B cell (primary cell): ENCODE measurements around the gene POLE.

Experiments used
- EZH2 ChIP-seq: IDR thresholded peaks from 2 replicates; pipeline ENCODE4 v1.6.1; 2012; ENCODE audit warnings: borderline replicate concordance, low read depth, mild to moderate bottlenecking, moderate library complexity, low read length; ENCODE audit not compliant: insufficient read depth, poor library complexity, severe bottlenecking
- TF ChIP-seq, protein P1 (sequence below): fragments of 200-600 bp; IDR thresholded peaks from one replicate; pipeline ENCODE4 v1.8.0; 2022; ENCODE audit warnings: antibody characterized with exemption, mild to moderate bottlenecking

DNA sequence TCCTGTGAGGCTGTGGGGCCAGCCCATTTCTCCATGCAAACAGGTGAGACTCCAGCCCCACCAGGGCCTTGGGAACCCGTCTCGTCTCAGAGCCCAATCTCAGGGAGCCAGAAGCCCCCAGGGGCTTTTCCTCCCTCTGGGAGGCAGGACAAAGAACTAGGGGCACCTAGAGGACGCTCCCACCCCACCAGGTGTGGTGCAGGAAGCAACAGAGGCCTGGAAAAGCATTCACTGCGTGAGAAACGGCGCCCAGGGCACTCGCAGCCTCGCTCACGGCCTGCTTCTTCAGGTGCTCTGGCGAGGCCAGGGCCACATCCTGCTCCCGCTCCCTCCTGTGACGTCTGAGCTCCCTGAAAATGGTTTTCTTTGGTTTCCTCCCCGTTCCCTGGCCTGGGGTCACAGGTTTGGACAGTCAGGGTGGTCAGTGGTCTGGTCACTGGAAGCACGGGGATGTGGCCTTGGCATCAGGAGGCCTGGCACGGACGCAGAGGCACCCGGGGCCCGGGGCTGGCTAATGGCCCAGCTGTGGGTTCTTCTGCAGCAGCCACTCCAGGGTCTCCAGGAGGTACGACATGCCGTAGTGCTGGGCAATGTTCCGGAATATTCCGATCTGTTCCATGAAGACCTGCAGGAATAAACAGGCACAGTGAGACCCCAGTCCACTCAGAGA lies 62.8 kb downstream of the POLE start:
- TF ChIP-seq, protein P1, sequence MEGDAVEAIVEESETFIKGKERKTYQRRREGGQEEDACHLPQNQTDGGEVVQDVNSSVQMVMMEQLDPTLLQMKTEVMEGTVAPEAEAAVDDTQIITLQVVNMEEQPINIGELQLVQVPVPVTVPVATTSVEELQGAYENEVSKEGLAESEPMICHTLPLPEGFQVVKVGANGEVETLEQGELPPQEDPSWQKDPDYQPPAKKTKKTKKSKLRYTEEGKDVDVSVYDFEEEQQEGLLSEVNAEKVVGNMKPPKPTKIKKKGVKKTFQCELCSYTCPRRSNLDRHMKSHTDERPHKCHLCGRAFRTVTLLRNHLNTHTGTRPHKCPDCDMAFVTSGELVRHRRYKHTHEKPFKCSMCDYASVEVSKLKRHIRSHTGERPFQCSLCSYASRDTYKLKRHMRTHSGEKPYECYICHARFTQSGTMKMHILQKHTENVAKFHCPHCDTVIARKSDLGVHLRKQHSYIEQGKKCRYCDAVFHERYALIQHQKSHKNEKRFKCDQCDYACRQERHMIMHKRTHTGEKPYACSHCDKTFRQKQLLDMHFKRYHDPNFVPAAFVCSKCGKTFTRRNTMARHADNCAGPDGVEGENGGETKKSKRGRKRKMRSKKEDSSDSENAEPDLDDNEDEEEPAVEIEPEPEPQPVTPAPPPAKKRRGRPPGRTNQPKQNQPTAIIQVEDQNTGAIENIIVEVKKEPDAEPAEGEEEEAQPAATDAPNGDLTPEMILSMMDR: no peak
- no peak for TF ChIP-seq EZH2
